CD4-positive, alpha-beta T cell treated with Interleukin-15 for 4 hours (primary cell): Measurements from ENCODE around the gene LIMK1.
"Not testable (repeated sequence)": the region's sequence is repeated elsewhere in the genome, so short reads cannot be mapped to it uniquely, and the experiment has no call there.

ENCODE experiments used
- DNase-seq: peaks from one replicate; pipeline ENCODE4 v3.0.0-alpha.2; 2020; ENCODE audit warnings: low spot score

Gene LIMK1

GRCh38 chr7:74084722-74085578, 1.3 kb downstream of the LIMK1 start:
- no peak for DNase-seq

GRCh38 chr7:74087791-74088453, 4.3 kb downstream of the LIMK1 start:
- DNase-seq, result no peak

DNA sequence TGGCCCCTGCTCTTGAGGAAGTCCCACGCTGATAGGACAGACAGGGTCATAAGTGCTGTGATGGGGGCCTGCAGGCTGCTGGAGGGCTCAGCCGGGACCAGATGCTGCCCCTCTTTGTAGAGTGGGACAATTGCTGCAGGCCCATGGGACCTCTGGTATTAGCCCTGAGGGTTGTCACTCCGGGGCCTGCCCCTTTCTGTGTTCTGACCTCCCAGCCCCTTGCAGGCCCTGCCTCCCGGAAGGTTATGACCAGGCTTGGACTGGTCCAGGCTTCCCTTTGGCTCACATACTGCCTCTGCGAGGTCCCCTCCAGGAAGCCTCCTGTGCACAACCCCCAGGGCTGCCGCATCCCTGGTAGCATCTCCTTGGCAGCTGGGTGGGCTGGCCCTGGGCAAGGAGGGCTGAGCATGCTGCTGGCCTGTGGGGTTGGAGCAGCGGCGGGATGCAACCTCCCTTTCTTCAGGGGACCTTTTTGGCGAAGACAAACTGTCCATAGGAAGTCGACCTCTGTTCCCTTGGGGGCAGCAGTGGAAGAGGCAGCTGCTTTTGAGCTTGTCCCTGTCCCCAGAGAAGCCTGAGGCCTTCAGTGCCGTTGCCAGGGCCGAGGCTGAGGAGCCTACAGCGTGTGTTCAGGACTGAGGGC, 8.8 kb downstream of the LIMK1 start:
- no peak for DNase-seq

DNA sequence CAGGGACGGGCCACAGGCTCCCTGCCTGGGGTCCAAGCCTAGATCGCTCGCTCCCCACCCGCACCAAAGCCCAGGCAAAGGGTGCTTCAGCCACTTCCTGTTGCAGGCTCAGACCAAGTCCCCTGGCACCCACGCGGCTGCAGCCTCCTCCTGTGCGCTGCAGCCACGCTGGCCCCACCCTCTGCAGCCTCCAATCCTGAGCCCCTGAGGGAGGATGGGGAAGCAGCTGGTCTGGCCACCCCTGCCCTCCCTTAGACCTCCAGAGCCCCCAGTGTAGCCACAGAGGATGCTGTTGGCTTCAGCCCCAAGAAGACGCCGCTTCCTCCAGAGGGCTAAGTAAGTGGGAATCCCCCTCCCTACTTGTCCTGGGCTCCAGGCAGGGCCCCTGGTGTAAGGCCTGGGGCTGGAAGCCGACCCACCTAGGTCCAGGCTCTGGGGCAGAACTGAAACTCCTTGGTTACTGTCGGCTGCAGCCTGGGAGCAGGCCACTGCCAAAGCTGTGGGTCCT, 9.4 kb downstream of the LIMK1 start:
- DNase-seq, result peak; percentile 1

DNA sequence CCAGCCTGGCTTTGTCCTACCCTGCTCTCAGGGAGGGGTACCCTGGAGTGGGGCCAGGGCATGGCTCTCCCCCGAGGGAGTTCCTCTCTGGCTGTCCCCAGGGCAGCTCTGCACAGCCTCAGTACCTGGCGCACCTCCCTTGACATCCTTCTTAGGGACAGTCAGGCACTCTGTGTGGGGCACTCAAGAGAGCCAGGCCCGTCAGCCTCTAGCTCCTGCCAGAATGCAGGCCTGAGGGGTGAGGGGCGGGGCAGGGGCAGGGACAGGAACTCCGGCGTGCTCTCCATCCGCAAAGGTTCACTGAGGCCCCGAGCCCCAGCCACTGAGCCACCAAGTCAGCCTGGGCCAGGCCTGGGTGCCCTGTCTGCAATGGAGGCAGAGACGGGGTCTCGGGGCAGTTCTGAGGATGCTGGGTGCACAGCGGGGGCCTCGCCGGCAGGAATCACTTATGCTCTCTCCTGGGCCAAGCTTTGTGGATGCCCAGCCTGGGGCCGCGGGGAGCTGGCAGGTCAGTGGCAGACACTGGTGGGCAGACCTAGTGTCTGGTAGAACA, 10.1 kb downstream of the LIMK1 start:
- no peak for DNase-seq

DNA sequence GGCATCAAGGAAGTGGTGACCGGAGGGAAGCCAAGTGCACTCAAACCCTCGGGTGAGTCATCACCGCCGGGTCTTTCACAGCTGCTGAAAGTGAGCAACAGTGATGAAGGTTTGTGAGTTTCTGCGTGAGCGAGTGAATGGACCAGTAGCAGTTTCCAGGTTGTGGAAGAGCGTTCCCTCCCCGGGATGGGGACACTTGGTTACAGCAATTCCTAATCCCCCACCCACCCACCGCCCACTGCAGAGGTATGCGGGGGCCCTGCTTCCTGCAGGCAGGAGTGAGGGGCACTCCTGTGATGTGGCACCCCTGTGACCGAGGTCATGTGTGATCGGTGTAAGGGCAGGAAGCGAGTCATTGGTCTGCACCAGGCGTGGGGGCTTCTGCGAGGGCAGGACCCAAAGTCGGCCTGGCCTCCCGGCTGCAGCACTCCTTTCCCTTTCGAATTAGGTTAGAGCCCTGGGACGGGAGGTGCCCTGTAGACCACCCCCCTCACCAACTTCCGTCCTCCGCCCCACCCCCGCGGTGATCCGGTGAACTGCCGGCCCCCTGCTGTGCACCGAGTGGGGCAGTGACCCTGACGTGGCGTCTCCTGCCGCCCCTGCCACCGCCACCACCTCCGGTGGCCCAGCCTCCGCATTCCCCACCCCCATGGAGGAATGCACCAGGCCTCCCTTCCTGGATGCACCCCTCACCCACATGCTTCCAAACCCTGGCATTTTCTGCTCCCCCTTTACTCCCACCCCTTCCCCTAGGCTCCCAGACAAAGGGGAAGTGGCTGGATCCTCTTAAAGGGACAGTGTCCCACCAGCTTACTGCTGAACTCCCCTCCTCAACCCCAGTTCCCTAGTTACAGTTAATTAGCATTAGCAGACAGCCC, 10.9 kb downstream of the LIMK1 start:
- peak; percentile 77 for DNase-seq

DNA sequence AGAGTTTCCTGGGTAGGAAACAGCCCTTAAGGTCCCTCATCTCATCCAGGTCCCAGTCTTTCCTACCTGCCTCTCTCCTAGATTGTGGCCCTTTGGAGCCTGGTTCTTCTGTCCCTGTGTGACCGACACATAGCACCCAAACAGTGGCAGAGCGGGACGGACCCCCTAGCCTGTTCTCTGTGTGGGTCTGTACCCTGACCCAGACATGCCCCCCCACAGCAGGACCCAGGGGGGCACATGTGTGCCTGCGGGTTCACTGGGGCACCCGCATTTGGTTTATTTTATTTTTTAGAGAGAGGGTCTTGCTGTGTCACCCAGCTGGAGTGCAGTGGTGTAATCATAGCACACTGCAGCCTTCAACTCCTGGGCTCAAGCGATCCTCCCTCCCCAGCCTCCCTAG, 11.5 kb downstream of the LIMK1 start:
- no peak for DNase-seq

DNA sequence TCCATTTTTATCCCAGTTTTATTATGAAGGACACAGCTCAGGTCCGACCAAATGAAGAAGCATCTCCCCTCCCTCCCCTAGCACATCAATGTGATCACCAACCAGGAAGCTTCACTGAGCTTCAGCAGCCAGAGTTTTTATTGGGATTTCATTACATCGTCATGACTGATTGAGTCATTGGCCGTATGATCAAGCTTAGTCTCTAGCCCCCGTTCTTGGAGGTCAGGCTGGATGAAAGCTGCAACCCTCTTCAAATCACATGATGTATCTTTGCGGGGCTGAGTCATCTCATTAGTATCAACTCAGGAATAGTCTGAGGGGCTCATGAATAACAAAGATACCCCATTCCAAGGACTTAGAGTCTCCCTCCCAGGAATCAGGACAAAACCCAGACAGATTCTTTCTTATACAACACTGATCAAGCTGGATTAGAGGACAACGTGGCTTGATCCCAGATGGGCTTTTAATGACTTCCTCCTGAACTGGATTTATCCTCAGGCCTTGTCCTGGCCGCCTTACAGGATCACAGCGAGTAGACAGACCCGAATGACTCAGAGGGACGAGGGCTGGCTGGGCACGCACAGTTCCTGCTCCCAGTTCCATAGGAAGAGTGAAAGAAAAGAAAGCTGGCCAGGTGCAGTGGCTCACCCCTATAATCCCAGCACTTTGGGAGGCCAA, 14.5 kb downstream of the LIMK1 start:
- DNase-seq, result no peak

DNA sequence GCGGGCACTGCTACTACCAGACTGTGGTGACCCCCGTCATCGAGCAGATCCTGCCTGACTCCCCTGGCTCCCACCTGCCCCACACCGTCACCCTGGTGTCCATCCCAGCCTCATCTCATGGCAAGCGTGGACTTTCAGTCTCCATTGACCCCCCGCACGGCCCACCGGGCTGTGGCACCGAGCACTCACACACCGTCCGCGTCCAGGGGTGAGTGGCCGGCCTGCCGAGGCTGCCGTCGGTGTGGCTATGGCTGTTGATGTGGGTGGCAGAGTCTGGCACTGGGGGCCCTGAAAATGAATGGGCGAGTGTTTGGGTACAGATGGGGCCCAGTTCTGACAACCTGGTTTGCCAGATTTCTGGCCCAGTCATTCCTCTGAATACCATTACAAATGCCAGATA, 15.4 kb downstream of the LIMK1 start:
- DNase-seq, result no peak

GRCh38 chr7:74101061-74101681, 17.6 kb downstream of the LIMK1 start:
- no peak for DNase-seq

- DNase-seq, result no peak
These were observed 19.7 kb downstream of the LIMK1 start for GRCh38 chr7:74103219-74103772.

DNA sequence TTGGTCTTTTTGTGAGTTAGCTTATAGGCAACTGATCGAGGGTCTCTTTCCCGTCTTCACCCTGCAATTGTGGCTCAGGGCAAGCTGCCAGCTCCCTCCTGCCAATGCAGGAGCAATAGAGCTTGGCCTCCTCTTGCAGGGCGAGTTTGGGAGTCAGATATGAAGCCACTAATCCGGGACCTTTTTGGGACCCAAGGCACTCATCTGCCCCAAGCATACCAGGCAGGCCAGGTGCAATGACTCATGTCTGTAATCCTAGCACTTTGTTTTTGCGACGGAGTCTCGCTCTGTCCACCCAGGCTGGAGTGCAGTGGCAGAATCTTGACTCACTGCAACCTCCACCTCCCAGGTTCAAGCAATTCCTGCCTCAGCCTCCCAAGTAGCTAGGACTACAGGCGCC, 21.1 kb downstream of the LIMK1 start:
- no peak for DNase-seq

DNA sequence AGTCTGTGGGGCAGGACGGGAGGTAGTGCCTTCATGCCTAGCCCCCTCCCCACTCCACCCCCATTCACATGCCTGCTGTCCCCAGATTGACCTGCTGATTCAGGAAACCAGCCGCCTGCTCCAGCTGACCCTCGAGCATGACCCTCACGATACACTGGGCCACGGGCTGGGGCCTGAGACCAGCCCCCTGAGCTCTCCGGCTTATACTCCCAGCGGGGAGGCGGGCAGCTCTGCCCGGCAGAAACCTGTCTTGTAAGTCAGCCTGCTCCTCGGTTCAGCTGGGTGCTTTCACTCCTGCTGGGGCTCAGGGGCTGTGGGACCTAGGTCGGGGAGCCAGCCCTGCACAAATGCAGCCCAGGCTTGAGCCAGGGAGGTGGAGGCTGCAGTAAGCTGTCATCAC, 22.4 kb downstream of the LIMK1 start:
- DNase-seq, result no peak

DNA sequence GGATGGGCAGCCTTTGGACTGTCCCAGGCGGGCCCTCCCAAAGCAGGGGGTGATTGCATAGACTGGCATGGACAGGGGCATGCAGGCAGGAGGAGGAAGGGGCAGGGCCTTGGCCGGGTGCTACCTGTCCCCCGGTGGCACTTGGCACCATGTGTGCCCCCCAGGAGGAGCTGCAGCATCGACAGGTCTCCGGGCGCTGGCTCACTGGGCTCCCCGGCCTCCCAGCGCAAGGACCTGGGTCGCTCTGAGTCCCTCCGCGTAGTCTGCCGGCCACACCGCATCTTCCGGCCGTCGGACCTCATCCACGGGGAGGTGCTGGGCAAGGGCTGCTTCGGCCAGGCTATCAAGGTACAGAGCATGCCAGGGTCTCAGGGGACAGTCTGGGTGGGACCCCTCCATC, 23.2 kb downstream of the LIMK1 start:
- no peak for DNase-seq

DNA sequence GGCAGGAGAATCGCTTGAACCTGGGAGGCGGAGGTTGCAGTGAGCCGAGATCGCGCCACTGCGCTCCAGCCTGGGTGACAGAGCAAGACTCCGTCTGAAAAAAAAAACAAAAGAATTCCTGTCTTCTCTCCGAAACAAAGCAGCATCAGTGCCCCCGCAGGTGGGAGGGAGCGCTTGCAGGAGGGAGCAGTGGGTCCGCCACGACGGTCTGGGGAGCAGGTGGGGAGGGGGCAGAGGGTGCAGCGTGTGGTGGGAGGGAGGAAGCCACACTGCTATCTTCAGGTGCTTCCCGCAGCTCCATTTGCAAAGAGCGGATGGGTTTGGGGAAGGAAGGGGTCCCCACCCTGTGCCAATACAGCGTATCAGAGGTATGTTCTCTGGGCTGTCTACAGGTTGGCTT, 31.7 kb downstream of the LIMK1 start:
- no peak for DNase-seq

- DNase-seq, result no peak
These were observed 32.8 kb downstream of the LIMK1 start for GRCh38 chr7:74116356-74116755.

DNA sequence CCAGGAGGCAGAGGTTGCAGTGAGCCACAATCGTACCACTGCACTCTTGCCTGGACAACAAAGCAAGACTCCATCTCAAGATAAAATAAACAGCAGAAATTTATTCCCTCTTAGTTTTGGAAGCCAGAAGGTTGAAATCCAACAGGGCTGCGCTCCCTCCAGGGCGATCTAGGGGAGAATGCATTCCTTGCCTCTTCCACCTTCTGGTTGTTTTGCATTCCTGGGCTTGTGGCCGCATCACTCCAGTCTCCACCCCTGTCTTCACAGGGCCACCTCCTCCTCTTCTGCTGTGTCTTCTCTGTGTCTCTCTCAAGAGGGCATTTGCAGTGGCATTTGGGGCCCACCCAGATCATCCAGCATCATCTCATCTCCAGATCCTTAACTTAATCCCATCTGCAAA, 36.2 kb downstream of the LIMK1 start:
- no peak for DNase-seq

- DNase-seq, result no peak
These were observed 38.0 kb downstream of the LIMK1 start for GRCh38 chr7:74121401-74122249.

GRCh38 chr7:74123892-74124291, 40.3 kb downstream of the LIMK1 start:
- DNase-seq, result not testable (repeated sequence)
